ENCODE results near the gene CFAP46. TPM values are rescaled to one million over a fixed set of nuclear protein-coding genes. Genes with fewer than 3 reads are reported as not detected.

The CFAP46 gene
- total and polyA plus RNA-seq, 10 of the 15 experiments (the other 5 are each of a cell fraction or from before 2014, with no cell fraction given), result 0.01 to 0.18 (median 0.03) TPM; not detected in 7

GRCh38 chr10:132943058-132943790 is 854 bp upstream of the CFAP46 start:
- 39% methylated on average over 23 of the region's 43 CpGs for WGBS (ENCODE audit: insufficient coverage, insufficient replicate concordance, low lambda C conversion rate, missing lambda C conversion rate)
- H3K4me2 ChIP-seq (ENCODE audit: control insufficient read depth, insufficient read depth), result no peak overlapping the region
- H3K9me3 ChIP-seq (replicated peaks; ENCODE audit: control insufficient read depth, insufficient read depth, low read length), result no peaks in the 10 kb centered on the region
- no peak overlapping the region for H3K9ac ChIP-seq (ENCODE audit: control insufficient read depth, insufficient read depth, low read length)
- in situ Hi-C loops (cut with MboI) (no loop called here), intact Hi-C loops (cut with micrococcal nuclease; ENCODE audit: unreplicated experiment) (no loop called here)
- DNase-seq (ENCODE audit: low read depth, low spot score) (no peak), FAIRE-seq (no peak), ATAC-seq (no peak)
- H3K36me3 ChIP-seq (ENCODE audit: control insufficient read depth in 2 of 2, insufficient read depth in 2 of 2, low read length in 1 of 2), result no peaks in the 10 kb centered on the region
- no peak overlapping the region for H2AFZ ChIP-seq (ENCODE audit: control insufficient read depth, low read depth, low read length)
- no peak overlapping the region for H3K4me3 ChIP-seq
- peaks cover 0 to 2% of the 10 kb centered on the region in 2 experiments; a peak in 2 of 4 replicates for H3K27me3 ChIP-seq (replicated peaks in 1 of 2; ENCODE audit: control insufficient read depth in 2 of 2, insufficient read depth in 2 of 2, low read length in 1 of 2)
- no TSS peak for BruUV-seq (replicated peaks)
- peaks cover 10% of the 10 kb centered on the region for H3K4me1 ChIP-seq (ENCODE audit: control insufficient read depth, insufficient read depth, low read length)
- TF ChIP-seq CBX3 (IDR thresholded peaks at IDR 0.05; ENCODE audit: borderline replicate concordance, low read depth) (no peak), E4F1 (IDR thresholded peaks at IDR 0.05; ENCODE audit: borderline replicate concordance, partially characterized antibody) (no peak), SUZ12 (IDR thresholded peaks at IDR 0.05; ENCODE audit: unreplicated experiment) (no peak)
- POLR2A ChIA-PET, result no interaction called here
- CTCF ChIA-PET, result no interaction called here
- RAD21 ChIA-PET (ENCODE audit: unreplicated experiment), result no interaction called here
- no peaks in the 10 kb centered on the region for H3K79me2 ChIP-seq (ENCODE audit: control insufficient read depth, insufficient read depth, low read length)
- no peak overlapping the region for H3K27ac ChIP-seq (ENCODE audit: control insufficient read depth, insufficient read depth)
- SMC1A ChIA-PET (ENCODE audit: uncharacterized antibody, unreplicated experiment), result no interaction called here
- H4K20me1 ChIP-seq (ENCODE audit: control insufficient read depth, insufficient read depth), result no peaks in the 10 kb centered on the region

DNA sequence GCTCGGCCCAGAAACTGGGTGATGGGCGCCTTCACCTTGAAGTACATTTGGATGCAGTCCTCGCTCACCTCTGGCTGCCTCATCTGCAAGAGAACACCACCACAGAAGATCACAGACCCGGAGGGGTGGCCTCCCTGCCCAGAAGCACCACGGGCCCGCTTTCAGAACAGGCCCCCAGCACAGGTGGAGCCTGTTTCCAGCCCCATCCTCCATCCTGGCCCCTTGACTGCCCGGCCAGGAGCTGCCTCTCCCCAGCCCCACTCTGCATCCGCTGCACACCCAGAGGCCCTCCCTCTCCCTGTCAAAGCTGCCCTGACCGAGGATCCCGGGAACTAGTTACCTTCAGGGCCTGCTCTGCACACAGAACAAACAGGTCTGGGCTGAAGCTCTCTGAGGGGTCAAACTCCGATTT is 724 bp downstream of the CFAP46 start:
- RAD21 ChIA-PET (ENCODE audit: unreplicated experiment), result no interaction called here
- FAIRE-seq (no peak), DNase-seq (ENCODE audit: low read depth, low spot score) (no peak), ATAC-seq (no peak)
- H3K27ac ChIP-seq (ENCODE audit: control insufficient read depth, insufficient read depth), result no peak overlapping the region
- no TSS peak for BruUV-seq (replicated peaks)
- CTCF ChIA-PET, result no interaction called here
- no peak overlapping the region for H2AFZ ChIP-seq (ENCODE audit: control insufficient read depth, low read depth, low read length)
- in situ Hi-C loops (cut with MboI), result no loop called here
- peaks cover 0 to 2% of the 10 kb centered on the region in 2 experiments; a peak in 2 of 4 replicates for H3K27me3 ChIP-seq (replicated peaks in 1 of 2; ENCODE audit: control insufficient read depth in 2 of 2, insufficient read depth in 2 of 2, low read length in 1 of 2)
- H3K4me1 ChIP-seq (ENCODE audit: control insufficient read depth, insufficient read depth, low read length), result peaks cover 10% of the 10 kb centered on the region
- POLR2A ChIA-PET, result no interaction called here
- no peaks in the 10 kb centered on the region for H4K20me1 ChIP-seq (ENCODE audit: control insufficient read depth, insufficient read depth)
- SMC1A ChIA-PET (ENCODE audit: uncharacterized antibody, unreplicated experiment), result no interaction called here
- no peaks in the 10 kb centered on the region for H3K79me2 ChIP-seq (ENCODE audit: control insufficient read depth, insufficient read depth, low read length)
- H3K36me3 ChIP-seq (ENCODE audit: control insufficient read depth in 2 of 2, insufficient read depth in 2 of 2, low read length in 1 of 2), result no peaks in the 10 kb centered on the region
- intact Hi-C loops (cut with micrococcal nuclease; ENCODE audit: unreplicated experiment), result no loop called here
- no peak overlapping the region for H3K4me2 ChIP-seq (ENCODE audit: control insufficient read depth, insufficient read depth)
- H3K4me3 ChIP-seq, result no peak overlapping the region
- no peaks in the 10 kb centered on the region for H3K9me3 ChIP-seq (replicated peaks; ENCODE audit: control insufficient read depth, insufficient read depth, low read length)
- H3K9ac ChIP-seq (ENCODE audit: control insufficient read depth, insufficient read depth, low read length), result no peak overlapping the region
- WGBS (ENCODE audit: insufficient coverage, insufficient replicate concordance, low lambda C conversion rate, missing lambda C conversion rate), result 66% methylated on average over 9 of the region's 11 CpGs
- TF ChIP-seq PML (IDR thresholded peaks at IDR 0.05; ENCODE audit: low read length) (no peak), NFXL1 (IDR thresholded peaks at IDR 0.05; ENCODE audit: borderline replicate concordance) (no peak), GATAD2B (conservative IDR thresholded peaks at IDR 0.05; ENCODE audit: low read depth) (no peak), SMARCA5 (IDR thresholded peaks at IDR 0.05) (no peak), FOXK2 (IDR thresholded peaks at IDR 0.05) (no peak), ETV6 (conservative IDR thresholded peaks at IDR 0.05 in 1 of 2, IDR thresholded peaks at IDR 0.05 in 1 of 2; ENCODE audit: borderline replicate concordance in 1 of 2, low read depth in 1 of 2) (no peak), RAD21 (IDR thresholded peaks at IDR 0.05; ENCODE audit: insufficient read depth, low read depth, low read length) (no peak), ATF7 (IDR thresholded peaks at IDR 0.05; ENCODE audit: low read depth) (no peak), CHD2 (IDR thresholded peaks at IDR 0.05; ENCODE audit: borderline replicate concordance, low read depth, low read length) (no peak), STAT3 (IDR thresholded peaks at IDR 0.05; ENCODE audit: low read depth, low read length) (no peak), TCF3 (IDR thresholded peaks at IDR 0.05; ENCODE audit: borderline replicate concordance, insufficient read depth, low read depth, low read length) (no peak)
- TF ChIP-seq, protein P1, sequence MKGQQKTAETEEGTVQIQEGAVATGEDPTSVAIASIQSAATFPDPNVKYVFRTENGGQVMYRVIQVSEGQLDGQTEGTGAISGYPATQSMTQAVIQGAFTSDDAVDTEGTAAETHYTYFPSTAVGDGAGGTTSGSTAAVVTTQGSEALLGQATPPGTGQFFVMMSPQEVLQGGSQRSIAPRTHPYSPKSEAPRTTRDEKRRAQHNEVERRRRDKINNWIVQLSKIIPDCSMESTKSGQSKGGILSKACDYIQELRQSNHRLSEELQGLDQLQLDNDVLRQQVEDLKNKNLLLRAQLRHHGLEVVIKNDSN (IDR thresholded peaks at IDR 0.05; ENCODE audit: borderline replicate concordance, extremely low read length, insufficient read depth, low read depth, low read length), result no peak
